Measurements from ENCODE around the gene SURF1. TPM values are rescaled to one million over a fixed set of nuclear protein-coding genes. Genes with fewer than 3 reads are reported as not detected.
A peak's percentile ranks its signal among the peaks of the same experiment; 100 is the strongest.

The SURF1 gene
- total RNA-seq, 1 donor from 2014 or later: 31.3 TPM

GRCh38 chr9:133374612-133375115 lies 18.4 kb upstream of the SURF1 start:
- H3K27ac Mint-ChIP-seq (ENCODE audit: unreplicated experiment): peak overlapping the region; percentile 97
- no peak for DNase-seq (ENCODE audit: low spot score)

GRCh38 chr9:133372144-133372543 lies 15.9 kb upstream of the SURF1 start:
- Mint-ChIP-seq H3K27ac (ENCODE audit: unreplicated experiment) (peak overlapping the region; percentile 59), H3K4me1 (ENCODE audit: low read depth) (peaks cover 68% of the 10 kb centered on the region), H3K9me3 (ENCODE audit: low read depth) (no peaks in the 10 kb centered on the region), H3K27me3 (ENCODE audit: low read depth) (no peaks in the 10 kb centered on the region), H3K4me3 (ENCODE audit: unreplicated experiment) (no peak overlapping the region), H3K36me3 (ENCODE audit: low read depth) (peaks cover 11% of the 10 kb centered on the region)
- no peak for TF ChIP-seq CTCF (IDR thresholded peaks at IDR 0.05)
- no peak for DNase-seq (ENCODE audit: low spot score)

More at GRCh38 chr9:133374612-133375115, 18.4 kb upstream of the SURF1 start:
- no peak for TF ChIP-seq CTCF (IDR thresholded peaks at IDR 0.05)
- Mint-ChIP-seq H3K27me3 (ENCODE audit: low read depth) (no peaks in the 10 kb centered on the region), H3K9me3 (ENCODE audit: low read depth) (no peaks in the 10 kb centered on the region), H3K36me3 (ENCODE audit: low read depth) (peaks cover 8% of the 10 kb centered on the region), H3K4me3 (ENCODE audit: unreplicated experiment) (peak overlapping the region; percentile 84), H3K4me1 (ENCODE audit: low read depth) (peaks cover 56% of the 10 kb centered on the region)

- Mint-ChIP-seq H3K9me3 (ENCODE audit: low read depth) (no peaks in the 10 kb centered on the region), H3K4me3 (ENCODE audit: unreplicated experiment) (no peak overlapping the region), H3K27me3 (ENCODE audit: low read depth) (no peaks in the 10 kb centered on the region), H3K27ac (ENCODE audit: unreplicated experiment) (peak overlapping the region; percentile 52), H3K4me1 (ENCODE audit: low read depth) (peaks cover 62% of the 10 kb centered on the region), H3K36me3 (ENCODE audit: low read depth) (peaks cover 14% of the 10 kb centered on the region)
- DNase-seq (ENCODE audit: low spot score): no peak
- no peak for TF ChIP-seq CTCF (IDR thresholded peaks at IDR 0.05)
Observed at GRCh38 chr9:133371261-133371711, 15.0 kb upstream of the SURF1 start.

GRCh38 chr9:133370685-133371084 lies 14.4 kb upstream of the SURF1 start:
- TF ChIP-seq CTCF (IDR thresholded peaks at IDR 0.05): no peak
- Mint-ChIP-seq H3K9me3 (ENCODE audit: low read depth) (no peaks in the 10 kb centered on the region), H3K36me3 (ENCODE audit: low read depth) (peaks cover 17% of the 10 kb centered on the region), H3K27me3 (ENCODE audit: low read depth) (no peaks in the 10 kb centered on the region), H3K4me1 (ENCODE audit: low read depth) (peaks cover 62% of the 10 kb centered on the region), H3K27ac (ENCODE audit: unreplicated experiment) (peak overlapping the region; percentile 24), H3K4me3 (ENCODE audit: unreplicated experiment) (no peak overlapping the region)
- no peak for DNase-seq (ENCODE audit: low spot score)

- H3K4me1 Mint-ChIP-seq (ENCODE audit: low read depth): peaks cover 62% of the 10 kb centered on the region
- H3K27ac Mint-ChIP-seq (ENCODE audit: unreplicated experiment): peak overlapping the region; percentile 28
- H3K4me3 Mint-ChIP-seq (ENCODE audit: unreplicated experiment): no peak overlapping the region
- no peak for DNase-seq (ENCODE audit: low spot score)
- H3K9me3 Mint-ChIP-seq (ENCODE audit: low read depth): no peaks in the 10 kb centered on the region
- no peak for TF ChIP-seq CTCF (IDR thresholded peaks at IDR 0.05)
- H3K36me3 Mint-ChIP-seq (ENCODE audit: low read depth): peaks cover 20% of the 10 kb centered on the region
- H3K27me3 Mint-ChIP-seq (ENCODE audit: low read depth): no peaks in the 10 kb centered on the region
Observed at GRCh38 chr9:133369933-133370332, 13.6 kb upstream of the SURF1 start.

Data from chondrocyte (in vitro differentiated cells).